ENCODE measurements around the gene CRAMP1.
"Not testable (repeated sequence)": the region's sequence is repeated elsewhere in the genome, so short reads cannot be mapped to it uniquely, and the experiment has no call there.

CRAMP1 gene

GRCh38 chr16:1718236-1718635, 106.1 kb downstream of the CRAMP1 start:
- DNase-seq, result not testable (repeated sequence)

- not testable (repeated sequence) for DNase-seq
Measured at GRCh38 chr16:1719559-1720229, 107.5 kb downstream of the CRAMP1 start.

GRCh38 chr16:1721372-1721771, 109.2 kb downstream of the CRAMP1 start:
- no peak for DNase-seq

- no peak for DNase-seq
Measured at GRCh38 chr16:1723450-1724147, 111.4 kb downstream of the CRAMP1 start.

GRCh38 chr16:1724491-1724890, 112.3 kb downstream of the CRAMP1 start:
- no peak for DNase-seq

GRCh38 chr16:1726661-1727502, 114.7 kb downstream of the CRAMP1 start:
- DNase-seq, result no peak

Data from GOT3 (cell line).